A549 (cell line): ENCODE results near the gene INSYN1. TPM values are rescaled to one million over a fixed set of nuclear protein-coding genes. Genes with fewer than 3 reads are reported as not detected.

Experiments used
- ATAC-seq, 2 experiments: fragments of 200-7000 bp in 1 of 2; fragments of >200 bp in 1 of 2; cut with Nextera tagmentation in 1 of 2; cut with Tn5 transposase in 1 of 2; 3 replicates each; pipeline versions ENCODE4 v1.8.0 to v1.9.1; 2018 to 2020; ENCODE audit warnings: mild to moderate bottlenecking in 1 of 2, moderate library complexity in 1 of 2
- CTCF ChIA-PET: fragments of 300-600 bp; sonication (Branson Sonifier 250); formaldehyde crosslinking; extraction: SDS; loops from one replicate; lab custom pipeline; 2021; ENCODE audit warnings: antibody characterized with exemption, inconsistent platforms; lab: Yijun Ruan, JAX
- POLR2A ChIA-PET: fragments of 350-600 bp; formaldehyde crosslinking; extraction: SDS; loops from one replicate; lab custom pipeline; 2021; ENCODE audit warnings: antibody characterized with exemption, inconsistent platforms; lab: Yijun Ruan, JAX
- DNase-seq, 2 experiments: peaks; one replicate each; pipeline versions ENCODE4 v3.0.0 to v3.0.0-alpha.2; 2011 to 2016; ENCODE audit warnings: low read depth in 1 of 2, low spot score in 1 of 2
- FAIRE-seq: peaks from 2 replicates; lab custom pipeline; 2011; peaks lifted over from hg19 to GRCh38; lab: Jason Lieb, UNC
- H3K27ac ChIP-seq, 2 experiments: fragments of >200 bp; sonication (Bioruptor Twin); formaldehyde crosslinking; 3 replicates each; pipeline ENCODE4 v1.5.1; 2016 to 2017
- H3K4me1 ChIP-seq: fragments of >200 bp; sonication (Bioruptor Twin); formaldehyde crosslinking; 3 replicates; pipeline ENCODE4 v1.6.1; 2016
- H3K4me2 ChIP-seq: fragments of >200 bp; sonication (Bioruptor Twin); formaldehyde crosslinking; 3 replicates; pipeline ENCODE4 v1.6.1; 2016
- H3K4me3 ChIP-seq: fragments of >200 bp; sonication (Bioruptor Twin); formaldehyde crosslinking; 3 replicates; pipeline ENCODE4 v1.5.1; 2016
- H3K9me3 ChIP-seq: fragments of >200 bp; sonication (Bioruptor Twin); formaldehyde crosslinking; 3 replicates; pipeline ENCODE4 v1.6.1; 2016
- CBX2 ChIP-seq: fragments of 200-600 bp; sonication (generic); IDR thresholded peaks from 2 replicates; pipeline ENCODE4 v1.6.1; 2016; ENCODE audit warnings: low read depth, mild to moderate bottlenecking, borderline replicate concordance
- E2F6 ChIP-seq: IDR thresholded peaks from 2 replicates; pipeline ENCODE4 v1.6.1; 2012; ENCODE audit warnings: low read depth, borderline replicate concordance
- ELK1 ChIP-seq: fragments of 150-350 bp; IDR thresholded peaks from 2 replicates; pipeline ENCODE4 v1.6.1; 2014; ENCODE audit warnings: low read depth, mild to moderate bottlenecking, low read length
- EP300 ChIP-seq, 2 experiments: fragments of >200 bp; sonication (Bioruptor Twin); formaldehyde crosslinking; IDR thresholded peaks; 2 replicates in 1 of 2; 3 replicates in 1 of 2; pipeline ENCODE4 v1.6.1; 2016 to 2017
- ESRRA ChIP-seq: fragments of 150-350 bp; IDR thresholded peaks from 2 replicates; pipeline ENCODE4 v1.6.1; 2014; ENCODE audit warnings: mild to moderate bottlenecking, low read length, borderline replicate concordance
- HMGXB4 ChIP-seq: fragments of 250-450 bp; sonication (Bioruptor Pico); IDR thresholded peaks from 2 replicates; pipeline ENCODE4 v1.5.0; 2021; ENCODE audit warnings: mild to moderate bottlenecking, moderate library complexity, borderline replicate concordance
- JUNB ChIP-seq: fragments of >200 bp; sonication (Bioruptor Twin); formaldehyde crosslinking; IDR thresholded peaks from 2 replicates; pipeline ENCODE4 v1.6.1; 2016
- MYC ChIP-seq: IDR thresholded peaks from 2 replicates; pipeline ENCODE4 v1.6.1; 2012; ENCODE audit warnings: mild to moderate bottlenecking, inconsistent platforms, low read length, improper control_type of control experiment, borderline replicate concordance
- NPAS2 ChIP-seq: fragments of 250-450 bp; sonication (Bioruptor Pico); IDR thresholded peaks from 2 replicates; pipeline ENCODE4 v1.8.0; 2022; ENCODE audit warnings: mild to moderate bottlenecking, moderate library complexity, borderline replicate concordance
- PBX3 ChIP-seq: IDR thresholded peaks from 2 replicates; pipeline ENCODE4 v1.6.1; 2012
- POLR2A ChIP-seq: IDR thresholded peaks from 2 replicates; pipeline ENCODE4 v1.6.1; 2012; ENCODE audit warnings: mild to moderate bottlenecking, low read length
- POLR2AphosphoS2 ChIP-seq: conservative IDR thresholded peaks from 2 replicates; pipeline ENCODE4 v1.6.1; 2012; ENCODE audit warnings: low read length, improper control_type of control experiment, inconsistent platforms
- REST ChIP-seq: fragments of 200-600 bp; sonication (generic); IDR thresholded peaks from 2 replicates; pipeline ENCODE4 v1.6.1; 2016; ENCODE audit warnings: antibody characterized with exemption, mild to moderate bottlenecking, moderate library complexity
- RFX5 ChIP-seq: fragments of 450-650 bp; IDR thresholded peaks from 2 replicates; pipeline ENCODE4 v1.7.1; 2014; ENCODE audit warnings: antibody characterized with exemption, mild to moderate bottlenecking, moderate library complexity
- ZC3H11A ChIP-seq: fragments of 450-650 bp; IDR thresholded peaks from 2 replicates; pipeline ENCODE4 v1.6.1; 2014; ENCODE audit warnings: antibody characterized with exemption, mild to moderate bottlenecking
- WGBS: methylation state at CpG from one replicate; pipeline ENCODE4 v1.1.6; 2017; ENCODE audit errors: missing lambda C conversion rate; 5-methylcytosine and 5-hydroxymethylcytosine counted together
- polyA plus RNA-seq, 4 experiments: library from polyadenylated mRNA; depleted of rRNA in 3 of 4; stranded (reverse); fragments of >200 nt; fragmentation: RNase III in 1 of 4; extraction: RNeasy Plus Mini Kit Qiagen cat#74134 plus additional on column Dnase treatment in 1 of 4; gene quantifications; 2 replicates in 3 of 4; 3 replicates in 1 of 4; pipeline ENCODE4 v1.2.3, GENCODE V29; 2011 to 2017

The INSYN1 gene
- polyA plus RNA-seq, 2 of the 4 experiments (the other 2 are of a cell fraction), result 0.54 to 1.9 TPM

GRCh38 chr15:73751511-73751898 lies 1.6 kb downstream of the INSYN1 start (continued):
- TF ChIP-seq ELK1, result no peak

- no peak overlapping the region for H3K4me2 ChIP-seq
- no peak for ATAC-seq
- H3K4me3 ChIP-seq, result no peak overlapping the region
- 93% methylated on average over 15 of the region's 20 CpGs for WGBS
- H3K4me1 ChIP-seq, result peaks cover 4% of the 10 kb centered on the region; the same call in 2 of the 3 replicates
- TF ChIP-seq E2F6, result no peak
- TF ChIP-seq, all 56 proteins: peak for 0
- FAIRE-seq (no peak), DNase-seq (no peak)
- ChIA-PET POLR2A (no interaction called here), CTCF (interaction anchor here (0.6 to 2.5 kb wide), 3 partner anchors 46 to 170 kb away, joined by 3 to 8 read pairs (median 6); no protein-coding TSS in a partner anchor)
- Histone ChIP-seq H3K27ac (no peak overlapping the region), H3K9me3 (no peaks in the 10 kb centered on the region)
Observed at GRCh38 chr15:73750951-73751350, 2.2 kb downstream of the INSYN1 start.

GRCh38 chr15:73750438-73750837 lies 2.7 kb downstream of the INSYN1 start:
- FAIRE-seq, result no peak
- CTCF ChIA-PET, result interaction anchor here (0.6 to 2.5 kb wide), 4 partner anchors 45 to 170 kb away, joined by 3 to 8 read pairs (median 4); no protein-coding TSS in a partner anchor
- Histone ChIP-seq H3K9me3 (no peaks in the 10 kb centered on the region), H3K4me1 (peaks cover 4% of the 10 kb centered on the region; the same call in 2 of the 3 replicates), H3K27ac (no peak overlapping the region), H3K4me2 (no peak overlapping the region), H3K4me3 (no peak overlapping the region)
- POLR2A ChIA-PET, result no interaction called here
- 63% methylated on average over 4 of the region's 4 CpGs for WGBS
- no peak for DNase-seq
- no peak for TF ChIP-seq RFX5
- ATAC-seq, result no peak

GRCh38 chr15:73749971-73750370 lies 3.2 kb downstream of the INSYN1 start:
- DNase-seq, result no peak
- 79% methylated on average over 5 of the region's 5 CpGs for WGBS
- ChIA-PET CTCF (interaction anchor here (1.0 to 2.5 kb wide), 3 partner anchors 45 to 157 kb away, joined by 3 to 8 read pairs (median 6); no protein-coding TSS in a partner anchor), POLR2A (no interaction called here)
- Histone ChIP-seq H3K4me3 (no peak overlapping the region), H3K4me2 (no peak overlapping the region), H3K27ac (no peak overlapping the region), H3K9me3 (no peaks in the 10 kb centered on the region), H3K4me1 (peaks cover 4% of the 10 kb centered on the region; the same call in 2 of the 3 replicates)
- no peak for TF ChIP-seq POLR2A
- no peak for TF ChIP-seq NPAS2 (CRISPR knock-in tag)
- TF ChIP-seq PBX3, result no peak
- no peak for TF ChIP-seq HMGXB4 (CRISPR knock-in tag)
- no peak for TF ChIP-seq EP300 (IDR thresholded peaks at IDR 0.05)
- no peak for TF ChIP-seq CBX2
- TF ChIP-seq ZC3H11A, result no peak
- TF ChIP-seq MYC, result no peak
- TF ChIP-seq ESRRA, result no peak
- no peak for TF ChIP-seq JUNB
- no peak for TF ChIP-seq POLR2AphosphoS2
- no peak for TF ChIP-seq REST
- no peak for FAIRE-seq
- no peak for ATAC-seq
